ENCODE results near the gene CTF1. TPM values are rescaled to one million over a fixed set of nuclear protein-coding genes. Genes with fewer than 3 reads are reported as not detected.

Gene CTF1
- total RNA-seq, 1 experiment from 2014 or later: 1.1 TPM

- no peak overlapping the region for H2AFZ ChIP-seq (ENCODE audit: low read length)
- no peak for DNase-seq
- no peak overlapping the region for H3K4me2 ChIP-seq (ENCODE audit: low read depth, low read length, poor library complexity, severe bottlenecking)
- no peak overlapping the region for H3K27ac ChIP-seq (ENCODE audit: low read length)
- H3K9ac ChIP-seq (ENCODE audit: low read length): no peak overlapping the region
- no peaks in the 10 kb centered on the region for H3K36me3 ChIP-seq (ENCODE audit: insufficient read depth, low read length)
- H3K79me2 ChIP-seq (ENCODE audit: low read length): no peaks in the 10 kb centered on the region
- no peak overlapping the region for H3K4me3 ChIP-seq (ENCODE audit: low read length)
- no peaks in the 10 kb centered on the region for H3K27me3 ChIP-seq (ENCODE audit: low read length)
- H3K9me3 ChIP-seq (ENCODE audit: low read length): no peaks in the 10 kb centered on the region
- peaks cover 6% of the 10 kb centered on the region for H3K4me1 ChIP-seq (ENCODE audit: low read length)
- no peaks in the 10 kb centered on the region for H3K9me2 ChIP-seq (replicated peaks; ENCODE audit: insufficient read depth, low read length)
- H4K20me1 ChIP-seq (ENCODE audit: insufficient read depth, low read depth, low read length): no peaks in the 10 kb centered on the region
These were observed 30.4 kb upstream of the CTF1 start for GRCh38 chr16:30866031-30866430.

GRCh38 chr16:30867747-30868146, 28.7 kb upstream of the CTF1 start:
- Histone ChIP-seq H4K20me1 (ENCODE audit: insufficient read depth, low read depth, low read length) (no peaks in the 10 kb centered on the region), H3K9me2 (replicated peaks; ENCODE audit: insufficient read depth, low read length) (no peaks in the 10 kb centered on the region), H3K27me3 (ENCODE audit: low read length) (no peaks in the 10 kb centered on the region), H3K36me3 (ENCODE audit: insufficient read depth, low read length) (no peaks in the 10 kb centered on the region), H3K27ac (ENCODE audit: low read length) (no peak overlapping the region), H3K4me2 (ENCODE audit: low read depth, low read length, poor library complexity, severe bottlenecking) (no peak overlapping the region), H3K79me2 (ENCODE audit: low read length) (no peaks in the 10 kb centered on the region), H3K9ac (ENCODE audit: low read length) (no peak overlapping the region), H2AFZ (ENCODE audit: low read length) (no peak overlapping the region), H3K9me3 (ENCODE audit: low read length) (no peaks in the 10 kb centered on the region), H3K4me1 (ENCODE audit: low read length) (peaks cover 7% of the 10 kb centered on the region), H3K4me3 (ENCODE audit: low read length) (no peak overlapping the region)
- DNase-seq: peak; percentile 60

GRCh38 chr16:30870904-30871303, 25.5 kb upstream of the CTF1 start:
- no peak overlapping the region for H3K4me2 ChIP-seq (ENCODE audit: low read depth, low read length, poor library complexity, severe bottlenecking)
- peaks cover 24% of the 10 kb centered on the region for H3K4me1 ChIP-seq (ENCODE audit: low read length)
- no peaks in the 10 kb centered on the region for H3K9me3 ChIP-seq (ENCODE audit: low read length)
- peaks cover 13% of the 10 kb centered on the region for H3K79me2 ChIP-seq (ENCODE audit: low read length)
- no peaks in the 10 kb centered on the region for H4K20me1 ChIP-seq (ENCODE audit: insufficient read depth, low read depth, low read length)
- H3K27ac ChIP-seq (ENCODE audit: low read length): no peak overlapping the region
- no peaks in the 10 kb centered on the region for H3K27me3 ChIP-seq (ENCODE audit: low read length)
- H3K36me3 ChIP-seq (ENCODE audit: insufficient read depth, low read length): no peaks in the 10 kb centered on the region
- no peak overlapping the region for H2AFZ ChIP-seq (ENCODE audit: low read length)
- no peak overlapping the region for H3K4me3 ChIP-seq (ENCODE audit: low read length)
- no peak for DNase-seq
- no peaks in the 10 kb centered on the region for H3K9me2 ChIP-seq (replicated peaks; ENCODE audit: insufficient read depth, low read length)
- no peak overlapping the region for H3K9ac ChIP-seq (ENCODE audit: low read length)

DNA sequence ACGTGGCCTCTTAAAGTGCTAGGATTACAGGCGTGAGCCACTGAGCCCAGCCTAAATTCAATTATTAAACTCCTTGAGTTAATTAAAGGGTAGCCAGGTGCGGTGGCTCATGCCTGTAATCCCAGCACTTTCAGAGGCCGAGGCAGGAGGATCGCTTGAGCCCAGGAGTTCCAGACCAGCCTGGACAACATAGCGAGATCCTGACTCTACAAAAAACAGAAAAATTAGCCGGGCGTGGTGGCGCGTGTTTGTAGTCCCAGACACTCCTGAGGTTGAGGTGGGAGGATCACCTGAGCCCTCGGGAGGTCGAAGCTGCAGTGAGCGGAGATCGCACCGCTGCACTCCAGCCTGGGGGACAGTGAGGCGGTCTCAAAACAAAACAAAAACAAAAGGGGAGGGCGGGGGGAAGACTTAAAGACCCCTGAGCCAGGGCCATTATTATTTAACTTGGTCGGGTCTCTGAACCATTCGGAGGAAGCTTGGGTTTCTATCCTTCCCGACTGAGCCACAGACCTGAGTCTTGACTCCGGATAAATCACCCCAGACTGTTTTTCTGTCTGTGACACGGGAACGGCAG, 22.1 kb upstream of the CTF1 start:
- Histone ChIP-seq H3K4me3 (ENCODE audit: low read length) (peak overlapping the region; percentile 94), H3K4me2 (ENCODE audit: low read depth, low read length, poor library complexity, severe bottlenecking) (peak overlapping the region; percentile 85), H3K9ac (ENCODE audit: low read length) (peak overlapping the region; percentile 88), H3K79me2 (ENCODE audit: low read length) (peaks cover 29% of the 10 kb centered on the region), H3K4me1 (ENCODE audit: low read length) (peaks cover 31% of the 10 kb centered on the region), H3K27ac (ENCODE audit: low read length) (peak overlapping the region; percentile 46; the same call in 1 of the 2 replicates), H4K20me1 (ENCODE audit: insufficient read depth, low read depth, low read length) (no peaks in the 10 kb centered on the region), H3K27me3 (ENCODE audit: low read length) (no peaks in the 10 kb centered on the region), H3K36me3 (ENCODE audit: insufficient read depth, low read length) (no peaks in the 10 kb centered on the region), H2AFZ (ENCODE audit: low read length) (no peak overlapping the region), H3K9me2 (replicated peaks; ENCODE audit: insufficient read depth, low read length) (no peaks in the 10 kb centered on the region), H3K9me3 (ENCODE audit: low read length) (no peaks in the 10 kb centered on the region)
- no peak for DNase-seq

- Histone ChIP-seq H3K27me3 (ENCODE audit: low read length) (no peaks in the 10 kb centered on the region), H3K79me2 (ENCODE audit: low read length) (peaks cover 29% of the 10 kb centered on the region), H3K4me2 (ENCODE audit: low read depth, low read length, poor library complexity, severe bottlenecking) (peak overlapping the region; percentile 85), H3K4me3 (ENCODE audit: low read length) (peak overlapping the region; percentile 94), H2AFZ (ENCODE audit: low read length) (peak overlapping the region; percentile 65; the same call in 1 of the 2 replicates), H3K36me3 (ENCODE audit: insufficient read depth, low read length) (no peaks in the 10 kb centered on the region), H3K9me3 (ENCODE audit: low read length) (no peaks in the 10 kb centered on the region), H3K9me2 (replicated peaks; ENCODE audit: insufficient read depth, low read length) (no peaks in the 10 kb centered on the region), H3K27ac (ENCODE audit: low read length) (peak overlapping the region; percentile 72), H3K9ac (ENCODE audit: low read length) (peak overlapping the region; percentile 88), H4K20me1 (ENCODE audit: insufficient read depth, low read depth, low read length) (no peaks in the 10 kb centered on the region), H3K4me1 (ENCODE audit: low read length) (peaks cover 31% of the 10 kb centered on the region)
- DNase-seq: peak; percentile 97
These were observed 21.3 kb upstream of the CTF1 start for GRCh38 chr16:30874821-30875717.

DNA sequence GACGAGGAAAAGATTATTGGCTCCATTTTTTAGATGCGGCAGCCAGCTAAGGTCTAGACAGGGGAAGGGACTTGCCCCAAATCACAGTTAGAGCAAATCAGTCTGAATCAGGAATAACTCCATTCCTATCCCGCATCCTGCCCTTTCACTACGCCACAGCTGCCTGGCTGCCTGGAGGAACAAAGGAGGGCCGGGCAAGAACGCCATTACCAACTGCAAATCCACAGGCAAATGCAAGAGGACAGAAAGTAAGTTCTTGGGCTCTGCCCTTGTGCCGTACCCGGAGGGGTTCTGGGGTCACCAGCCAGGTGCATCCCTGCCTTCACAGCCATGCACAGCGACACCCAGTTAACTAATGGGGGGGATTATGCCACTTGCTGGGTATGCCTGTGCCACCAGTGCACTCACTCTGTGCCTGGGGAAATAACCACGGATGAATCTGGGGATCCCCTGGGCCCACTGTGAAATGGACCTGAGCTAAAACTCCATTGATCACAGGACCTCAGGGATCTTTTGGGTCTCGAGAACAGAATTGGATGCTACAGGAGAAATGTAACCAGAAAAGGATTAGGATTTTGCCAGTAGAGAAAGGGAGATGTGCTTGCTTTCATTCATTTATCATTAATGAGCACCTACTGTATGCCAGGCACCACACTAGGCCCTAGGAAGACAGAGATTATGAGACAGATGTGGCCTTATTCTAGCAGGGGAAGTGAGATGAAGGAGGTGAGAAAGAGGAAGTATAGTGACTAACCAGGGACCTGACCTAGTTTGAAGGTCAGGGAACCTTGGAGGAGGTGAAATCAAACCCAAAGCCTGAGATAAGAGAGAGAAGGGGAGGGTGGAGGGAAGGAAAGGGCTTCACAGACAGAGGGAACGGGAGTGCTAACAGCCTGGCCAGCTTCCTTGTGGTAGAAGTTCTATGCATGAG, 20.3 kb upstream of the CTF1 start:
- Histone ChIP-seq H3K4me3 (ENCODE audit: low read length) (peak overlapping the region; percentile 94), H3K4me2 (ENCODE audit: low read depth, low read length, poor library complexity, severe bottlenecking) (peak overlapping the region; percentile 85)
- peak; percentile 86 for DNase-seq

GRCh38 chr16:30876867-30877266, 19.5 kb upstream of the CTF1 start:
- no peaks in the 10 kb centered on the region for H3K36me3 ChIP-seq (ENCODE audit: insufficient read depth, low read length)
- H2AFZ ChIP-seq (ENCODE audit: low read length): no peak overlapping the region
- H3K27ac ChIP-seq (ENCODE audit: low read length): peak overlapping the region; percentile 72
- H3K9me3 ChIP-seq (ENCODE audit: low read length): no peaks in the 10 kb centered on the region
- peak; percentile 37 for DNase-seq
- no peaks in the 10 kb centered on the region for H3K9me2 ChIP-seq (replicated peaks; ENCODE audit: insufficient read depth, low read length)
- H3K4me3 ChIP-seq (ENCODE audit: low read length): peak overlapping the region; percentile 94
- H3K9ac ChIP-seq (ENCODE audit: low read length): peak overlapping the region; percentile 88
- H3K4me2 ChIP-seq (ENCODE audit: low read depth, low read length, poor library complexity, severe bottlenecking): peak overlapping the region; percentile 85
- no peaks in the 10 kb centered on the region for H3K27me3 ChIP-seq (ENCODE audit: low read length)
- peaks cover 29% of the 10 kb centered on the region for H3K79me2 ChIP-seq (ENCODE audit: low read length)
- no peaks in the 10 kb centered on the region for H4K20me1 ChIP-seq (ENCODE audit: insufficient read depth, low read depth, low read length)
- H3K4me1 ChIP-seq (ENCODE audit: low read length): peaks cover 31% of the 10 kb centered on the region

More for the DNA sequence above, 20.3 kb upstream of the CTF1 start:
- Histone ChIP-seq H3K79me2 (ENCODE audit: low read length) (peaks cover 29% of the 10 kb centered on the region), H2AFZ (ENCODE audit: low read length) (no peak overlapping the region; the same call in 1 of the 2 replicates), H3K9me2 (replicated peaks; ENCODE audit: insufficient read depth, low read length) (no peaks in the 10 kb centered on the region), H4K20me1 (ENCODE audit: insufficient read depth, low read depth, low read length) (no peaks in the 10 kb centered on the region), H3K27me3 (ENCODE audit: low read length) (no peaks in the 10 kb centered on the region), H3K9me3 (ENCODE audit: low read length) (no peaks in the 10 kb centered on the region), H3K36me3 (ENCODE audit: insufficient read depth, low read length) (no peaks in the 10 kb centered on the region), H3K27ac (ENCODE audit: low read length) (peak overlapping the region; percentile 72), H3K4me1 (ENCODE audit: low read length) (peaks cover 31% of the 10 kb centered on the region), H3K9ac (ENCODE audit: low read length) (peak overlapping the region; percentile 88)

Measured in Karpas-422 (cell line).